Stimulated activated CD4-positive, alpha-beta T cell treated with anti-CD3 and anti-CD28 coated beads, Interleukin-4, amount 100 ng/mL, for 4 hours (primary cell): ENCODE results near the gene DRICH1.
"Not testable (repeated sequence)": the region's sequence is repeated elsewhere in the genome, so short reads cannot be mapped to it uniquely, and the experiment has no call there.

Experiments
- DNase-seq, 2 experiments: peaks; one replicate each; pipeline ENCODE4 v3.0.0-alpha.2; 2020

Gene DRICH1

DNA sequence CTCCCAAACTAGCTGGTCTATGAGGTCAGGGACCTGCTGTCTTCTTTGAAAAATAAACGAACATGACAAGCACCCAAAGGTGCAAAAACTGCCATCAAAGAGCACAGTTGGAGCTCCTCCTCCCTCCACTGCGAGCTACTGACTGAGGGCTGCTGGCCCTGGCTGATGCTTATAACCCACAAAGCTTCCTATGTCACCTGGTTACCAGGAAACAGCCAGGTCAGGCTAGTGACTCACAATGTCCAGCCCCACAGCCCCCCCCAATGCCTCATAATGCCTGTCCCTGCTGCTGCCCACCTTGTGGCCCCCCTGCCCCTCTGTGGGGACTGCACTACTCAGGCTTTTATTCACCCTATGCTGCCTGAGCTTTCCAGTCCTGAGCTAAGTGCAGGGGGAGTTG lies at the start of gene DRICH1:
TSS of gene DRICH1 (minus strand) at position 144 of the 400 bp plus-strand sequence. CDS start 298 bp downstream, outside the sequence.
- DNase-seq, result no peak

DNA sequence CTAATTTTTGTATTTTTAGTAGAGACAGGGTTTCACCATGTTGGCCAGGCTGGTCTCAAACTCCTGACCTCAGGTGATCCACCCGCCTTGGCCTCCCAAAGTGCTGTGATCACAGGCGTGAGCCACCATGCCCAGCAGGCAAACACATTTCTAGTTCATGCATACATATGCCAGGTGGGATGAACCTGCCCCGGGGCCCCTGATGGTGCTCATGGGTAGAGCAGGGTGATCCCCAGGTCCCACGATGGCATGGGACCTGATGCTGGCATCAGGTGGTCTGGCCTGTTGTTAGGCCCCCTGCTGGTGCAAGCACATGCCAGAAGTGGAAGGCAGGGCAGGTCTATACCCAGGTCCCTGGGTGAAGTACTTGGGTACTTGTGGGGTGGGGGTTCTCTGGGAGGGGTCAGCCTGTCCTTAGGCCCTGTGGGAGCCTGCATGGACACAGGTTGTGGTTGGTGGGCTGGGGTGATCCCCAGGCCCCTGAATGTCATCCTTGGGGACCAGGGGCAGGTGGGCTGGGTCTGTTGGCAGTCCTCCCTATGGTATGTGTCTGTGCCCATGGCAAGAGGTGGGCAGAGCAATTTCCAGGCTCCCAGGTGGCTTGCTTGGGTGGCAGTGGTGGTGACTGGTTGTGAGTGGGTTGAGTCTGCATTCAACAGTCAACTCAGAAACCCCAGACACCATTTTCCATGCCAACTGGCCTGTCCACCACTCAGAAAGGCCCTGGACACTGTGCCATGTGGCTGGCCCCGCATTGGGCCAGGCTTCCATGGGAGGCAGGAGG lies 49.1 kb upstream of the DRICH1 start:
- DNase-seq, result no peak

DNA sequence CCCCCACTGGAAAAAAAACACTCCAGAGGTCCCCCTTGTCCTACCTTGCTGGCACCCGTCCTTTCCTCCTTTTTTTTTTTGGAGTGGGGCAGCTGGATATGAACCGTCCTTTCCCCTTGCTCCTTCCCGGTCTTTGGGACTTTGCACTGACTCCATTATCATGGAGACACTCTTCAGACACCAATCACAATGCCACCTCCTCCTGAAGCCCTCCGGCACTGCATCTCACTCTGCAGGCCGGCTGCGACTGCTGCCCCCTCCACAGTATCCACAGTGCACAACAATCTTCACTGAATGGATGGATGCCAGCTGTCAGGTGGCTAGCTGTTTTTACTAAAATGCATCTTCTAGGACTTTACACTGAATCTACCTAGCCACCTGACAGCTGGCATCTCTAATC lies 46.0 kb upstream of the DRICH1 start:
- no peak for DNase-seq

DNA sequence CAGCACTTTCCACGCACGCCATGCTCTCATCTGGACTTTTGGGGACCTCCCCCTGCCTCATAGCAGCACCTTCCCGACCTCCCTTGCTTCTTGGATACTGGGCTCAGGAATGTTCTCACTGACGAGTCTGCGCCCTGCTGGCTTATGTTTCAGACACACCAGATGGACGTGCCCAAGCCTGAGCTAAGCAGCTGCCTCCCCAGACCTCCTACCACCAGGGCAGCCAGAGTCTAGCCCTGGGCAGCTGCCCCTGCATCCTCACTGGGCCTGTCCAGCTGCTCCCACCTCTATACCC lies 45.5 kb upstream of the DRICH1 start:
- DNase-seq, result no peak

- DNase-seq, result not testable (repeated sequence)
Observed at GRCh38 chr22:23676841-23677700, 45.0 kb upstream of the DRICH1 start.

GRCh38 chr22:23675502-23676415 lies 43.6 kb upstream of the DRICH1 start:
- DNase-seq, result no peak

DNA sequence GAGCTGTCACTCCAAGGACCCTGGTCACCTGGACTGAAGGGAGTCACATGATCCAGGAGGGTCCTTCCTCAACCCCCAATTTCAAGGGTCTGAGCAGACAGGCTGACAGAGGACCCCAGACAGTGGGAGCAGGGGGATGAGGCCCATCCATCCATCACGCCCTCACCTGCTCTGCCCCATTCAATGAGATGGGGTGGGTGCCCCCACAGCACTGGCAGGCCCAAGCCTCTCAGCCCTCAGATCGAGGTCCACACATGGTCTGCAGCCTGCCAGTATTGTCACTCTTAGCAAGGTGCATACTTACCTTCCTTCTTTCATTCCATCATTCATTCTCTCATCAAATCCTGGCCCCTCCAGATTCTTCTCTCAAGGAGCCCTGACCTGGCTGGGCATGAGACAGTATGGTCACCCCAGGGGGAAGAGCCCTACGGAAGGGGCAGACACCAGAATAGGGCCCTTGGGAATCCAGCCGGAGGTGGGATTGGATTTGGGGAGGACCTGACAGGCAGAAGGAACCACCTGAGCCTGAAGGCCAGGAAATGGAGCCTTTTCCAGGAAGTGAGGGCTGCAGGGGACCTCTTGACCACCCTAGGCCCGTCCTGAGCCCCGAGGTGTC lies 42.9 kb upstream of the DRICH1 start:
- not testable (repeated sequence) for DNase-seq

GRCh38 chr22:23673826-23674690 lies 41.9 kb upstream of the DRICH1 start:
- no peak for DNase-seq

DNA sequence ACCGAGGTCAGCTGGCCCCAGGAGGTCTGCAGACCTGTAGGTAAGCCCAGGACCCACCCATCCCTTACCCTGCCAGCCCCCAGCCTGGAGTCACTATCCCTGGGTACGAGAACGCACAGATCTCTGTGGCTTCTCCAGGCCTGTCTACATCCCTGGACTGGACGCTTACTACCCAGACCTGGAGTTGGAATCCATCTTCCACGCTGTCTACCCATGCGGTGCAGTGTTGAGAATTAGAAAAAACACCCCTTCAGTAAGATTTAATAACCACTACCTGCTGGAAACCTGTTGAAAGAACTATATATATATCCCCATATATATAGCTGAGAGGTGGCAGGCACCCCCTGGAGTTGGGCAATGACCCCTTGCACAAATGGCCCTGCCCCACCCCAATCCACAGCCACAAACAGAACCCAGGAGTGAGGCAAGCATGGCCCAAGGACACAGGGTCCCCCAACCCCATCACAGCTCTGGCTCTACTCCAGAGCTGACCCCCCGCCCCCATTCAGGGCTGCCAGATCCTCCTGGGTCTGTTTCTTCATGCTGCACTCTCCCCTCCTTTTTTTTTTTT lies 41.0 kb upstream of the DRICH1 start:
- DNase-seq, result no peak

- DNase-seq, result not testable (repeated sequence)
Observed at GRCh38 chr22:23672307-23673049, 40.4 kb upstream of the DRICH1 start.

DNA sequence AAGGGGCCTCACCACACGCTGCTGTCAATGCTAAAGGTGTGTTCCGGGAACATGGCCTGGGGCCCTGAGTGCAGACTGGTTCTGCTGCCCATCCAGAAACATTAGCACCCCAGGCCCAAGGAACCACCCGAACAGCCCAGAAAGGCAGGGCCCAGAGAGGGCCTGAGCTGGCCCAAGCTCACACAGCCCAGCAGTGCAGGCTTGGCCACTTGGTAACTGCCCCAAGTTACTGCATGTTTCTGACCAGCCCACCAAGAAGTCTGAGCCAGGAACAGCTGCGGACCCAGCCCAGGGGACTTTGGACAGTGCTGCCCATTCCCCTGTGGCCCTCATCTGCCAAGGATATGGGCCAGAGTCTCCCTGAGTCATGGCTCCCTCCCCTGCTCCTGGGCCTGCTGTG lies 39.3 kb upstream of the DRICH1 start:
- not testable (repeated sequence) for DNase-seq

DNA sequence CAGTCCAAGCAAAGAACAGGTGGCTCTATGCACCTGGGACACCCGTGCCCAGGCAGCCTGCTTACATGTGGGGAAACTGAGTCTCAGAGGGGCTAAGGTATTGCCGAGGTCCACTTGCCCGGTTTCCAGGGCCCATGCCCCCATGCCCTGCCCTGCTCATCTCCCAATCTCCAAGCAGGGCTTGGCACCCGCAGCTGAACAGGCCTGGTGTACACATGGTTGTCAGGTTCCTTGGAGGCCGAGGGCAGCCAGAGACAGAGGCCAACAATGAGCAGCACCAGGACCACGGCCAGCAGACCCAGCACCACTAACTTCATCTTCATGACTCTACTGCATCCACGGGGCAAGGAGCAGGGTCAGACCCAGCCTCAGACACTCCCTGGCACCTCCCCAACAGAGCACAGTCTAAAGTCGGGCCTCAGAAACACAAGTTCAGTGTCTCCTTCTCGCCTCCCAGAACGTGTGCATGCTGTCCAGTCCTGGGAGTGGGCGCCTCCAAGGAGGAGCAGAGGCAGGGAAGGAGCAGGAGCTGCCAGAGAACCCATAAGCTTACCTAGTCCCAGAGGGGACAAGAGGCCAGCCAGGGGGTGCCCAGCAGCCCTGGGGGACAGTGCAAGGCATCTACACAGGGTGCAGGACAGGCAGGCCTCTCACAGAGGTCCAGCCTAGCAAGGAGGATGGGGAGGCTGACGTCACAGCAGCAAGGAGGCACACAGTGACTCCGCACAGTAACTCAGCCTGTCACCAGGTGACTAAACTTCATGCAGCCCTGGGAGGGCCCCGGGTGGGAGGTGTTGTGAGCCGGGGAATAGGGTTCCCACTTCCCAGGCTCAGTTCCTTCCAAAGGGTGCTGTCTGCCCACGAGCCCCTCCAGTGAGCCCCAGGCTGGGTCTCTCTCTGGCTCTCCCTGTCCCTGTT lies 38.5 kb upstream of the DRICH1 start:
- no peak for DNase-seq

GRCh38 chr22:23660381-23660780 lies 28.3 kb upstream of the DRICH1 start:
- not testable (repeated sequence) for DNase-seq

- DNase-seq, result no peak
Observed at GRCh38 chr22:23657727-23658126, 25.6 kb upstream of the DRICH1 start.

DNA sequence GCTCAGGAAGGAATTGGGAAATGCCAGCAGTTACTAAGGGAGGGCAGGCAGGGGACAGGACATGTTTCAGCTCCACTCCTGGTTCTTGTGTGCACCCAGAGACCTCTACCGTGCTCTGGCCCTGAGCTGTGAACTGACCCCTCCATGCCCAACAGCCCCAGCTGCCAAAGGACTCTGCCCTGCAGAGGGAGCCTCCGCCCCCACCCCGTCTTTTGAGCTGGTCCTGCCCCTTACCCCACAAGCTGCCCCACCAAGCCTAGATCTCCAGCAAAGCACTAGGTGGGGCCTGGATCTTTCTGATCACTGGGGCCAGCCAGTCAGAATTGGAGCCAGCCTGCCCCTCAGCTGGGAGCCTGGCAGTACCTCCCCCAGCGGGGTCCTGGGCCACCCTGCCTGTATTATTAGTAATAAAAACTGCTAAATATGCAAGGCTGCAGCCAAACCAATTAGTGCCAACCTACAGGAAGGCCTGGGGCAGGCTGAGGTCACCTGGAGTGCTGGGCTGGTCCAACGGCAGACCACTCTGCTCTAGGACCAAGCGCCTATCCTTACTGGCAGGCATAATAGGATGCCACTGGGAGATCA lies 23.9 kb upstream of the DRICH1 start:
- no peak for DNase-seq

- DNase-seq, result no peak
Observed at GRCh38 chr22:23652711-23653110, 20.6 kb upstream of the DRICH1 start.

DNA sequence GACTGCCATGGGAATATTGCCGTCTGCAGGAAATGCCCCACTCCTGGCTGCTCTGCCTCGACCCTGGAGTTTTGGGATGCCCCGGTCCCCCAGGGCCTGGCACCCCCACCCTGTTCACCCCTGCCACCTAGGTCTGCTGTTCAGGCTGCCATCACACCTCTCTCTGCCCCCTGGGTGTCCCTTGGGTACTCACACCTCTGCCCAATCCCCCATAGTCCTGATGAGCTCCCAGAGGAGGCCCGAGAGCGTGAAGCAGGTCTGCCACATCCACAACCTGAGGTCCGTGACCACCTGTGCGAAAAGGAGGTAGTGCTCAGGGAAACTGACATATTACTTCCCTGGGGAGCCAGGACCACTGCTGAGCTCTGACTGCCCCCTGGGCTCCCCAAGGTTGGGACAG lies 20.2 kb upstream of the DRICH1 start:
- DNase-seq, result no peak

DNA sequence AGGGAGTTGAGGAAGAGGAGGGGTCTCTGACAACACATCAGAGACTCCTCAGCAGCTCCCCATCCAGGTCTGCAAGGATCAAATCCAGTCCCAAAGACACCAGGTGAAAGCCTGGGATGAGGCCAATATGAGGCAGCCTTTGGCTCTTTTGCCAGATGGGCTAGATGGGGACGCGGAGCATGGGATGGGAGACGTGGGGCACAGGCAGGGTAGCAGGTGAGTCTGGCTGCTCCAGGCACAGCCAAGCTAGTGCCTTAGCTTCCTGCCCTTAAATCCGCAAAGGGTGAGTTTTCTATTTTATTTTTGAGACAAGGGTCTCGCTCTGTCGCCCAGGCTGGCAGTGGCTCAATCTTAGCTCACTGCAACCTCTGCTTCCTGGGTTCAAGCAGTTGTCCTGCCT lies 19.6 kb upstream of the DRICH1 start:
- DNase-seq, result no peak

GRCh38 chr22:23649071-23649501 lies 17.0 kb upstream of the DRICH1 start:
- no peak for DNase-seq
